Measurements from ENCODE around the gene CYP2C19.
"Not testable (repeated sequence)": the region's sequence is repeated elsewhere in the genome, so short reads cannot be mapped to it uniquely, and the experiment has no call there.

CYP2C19 gene

DNA sequence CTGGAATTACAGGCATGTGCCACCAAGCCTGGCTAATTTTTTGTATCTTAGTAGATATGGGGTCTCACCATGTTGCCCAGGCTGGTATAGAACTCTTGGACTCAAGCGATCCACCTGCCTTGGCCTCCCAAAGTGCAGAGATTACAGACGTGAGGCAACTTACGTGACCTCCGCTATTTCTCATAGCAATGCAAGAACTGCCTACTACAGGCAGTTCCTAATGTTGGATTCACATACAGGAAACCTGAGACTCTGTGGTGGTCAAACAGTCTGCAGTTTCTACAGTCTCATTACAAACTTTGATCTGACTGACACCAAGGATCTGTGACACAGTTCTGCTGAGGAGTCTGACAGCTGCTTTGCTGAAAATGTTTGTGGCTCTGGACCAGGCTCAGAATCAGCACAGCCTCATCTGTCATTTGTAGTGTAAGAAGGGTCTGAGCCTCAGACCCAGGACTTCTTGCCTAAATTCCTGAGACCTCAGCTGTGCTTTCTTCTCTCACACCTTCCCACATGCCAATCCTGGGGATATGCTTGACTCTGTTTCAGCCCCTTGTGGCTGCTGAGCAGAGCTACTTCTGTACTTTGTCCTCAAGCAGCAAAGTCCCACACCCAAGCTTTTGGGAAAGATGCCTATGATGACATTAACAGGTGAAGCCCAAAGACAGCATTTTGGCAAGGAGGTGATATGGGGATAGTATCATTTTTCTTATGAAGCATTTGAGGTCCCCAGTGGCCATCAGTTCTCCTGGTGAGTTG is 128.0 kb downstream of the CYP2C19 start:
- no peak for DNase-seq

- not testable (repeated sequence) for DNase-seq
These were observed 135.9 kb downstream of the CYP2C19 start for GRCh38 chr10:94898414-94898813.

GRCh38 chr10:94902080-94902479 is 139.6 kb downstream of the CYP2C19 start:
- DNase-seq: no peak

- DNase-seq: no peak
These were observed 140.1 kb downstream of the CYP2C19 start for GRCh38 chr10:94902570-94902969.

Data from inflammatory macrophage treated with lipopolysaccharide for 4 hours (primary cell).